Natural killer cell (primary cell): ENCODE measurements around the gene BICD1. TPM values are rescaled to one million over a fixed set of nuclear protein-coding genes. Genes with fewer than 3 reads are reported as not detected.

Source experiments
- ATAC-seq, 3 donors: fragments of 150-1000 bp in 2 of 3; fragments of 200-7000 bp in 1 of 3; cut with Tn5 transposase; 1 replicate in 1 of 3; 2 replicates in 2 of 3; pipeline ENCODE4 v1.10.0; 2021; ENCODE audit warnings: mild to moderate bottlenecking in 2 of 3, moderate library complexity in 2 of 3
- DNase-seq, 2 donors: peaks; one replicate each; pipeline versions ENCODE4 v3.0.0 to v3.0.0-alpha.2; 2013 to 2021; ENCODE audit warnings: mixed read lengths in 1 of 2
- H3K27ac ChIP-seq: one replicate; pipeline ENCODE4 v1.5.1; 2013; ENCODE audit warnings: mild to moderate bottlenecking, low read length
- H3K27me3 ChIP-seq: one replicate; pipeline ENCODE4 v1.6.1; 2013; ENCODE audit warnings: low read length; ENCODE audit not compliant: control insufficient read depth, insufficient read depth
- H3K36me3 ChIP-seq: one replicate; pipeline ENCODE4 v1.6.1; 2013; ENCODE audit warnings: low read length; ENCODE audit not compliant: control insufficient read depth, insufficient read depth
- H3K4me1 ChIP-seq: one replicate; pipeline ENCODE4 v1.6.1; 2013; ENCODE audit warnings: low read length; ENCODE audit not compliant: control insufficient read depth, insufficient read depth
- H3K4me3 ChIP-seq: one replicate; pipeline ENCODE4 v1.5.1; 2013; ENCODE audit warnings: low read length
- H3K9me3 ChIP-seq: one replicate; pipeline ENCODE4 v1.6.1; 2013; ENCODE audit warnings: low read length; ENCODE audit not compliant: control insufficient read depth, insufficient read depth
- H3K27ac Mint-ChIP-seq, 2 donors: one replicate each; pipeline ENCODE4 v1.8.0; 2022; ENCODE audit warnings: mild to moderate bottlenecking in 2 of 2, mixed read lengths in 2 of 2, moderate library complexity in 1 of 2
- H3K27me3 Mint-ChIP-seq, 2 donors: one replicate each; pipeline ENCODE4 v1.8.0; 2022; ENCODE audit warnings: low read depth in 2 of 2, mixed read lengths in 2 of 2
- H3K36me3 Mint-ChIP-seq: one replicate; pipeline ENCODE4 v1.8.0; 2022; ENCODE audit warnings: mixed read lengths
- H3K4me1 Mint-ChIP-seq, 2 donors: one replicate each; pipeline ENCODE4 v1.8.0; 2022; ENCODE audit warnings: mixed read lengths in 2 of 2
- H3K4me3 Mint-ChIP-seq: one replicate; pipeline ENCODE4 v1.8.0; 2022; ENCODE audit warnings: mild to moderate bottlenecking, moderate library complexity, mixed read lengths
- H3K9me3 Mint-ChIP-seq, 2 donors: one replicate each; pipeline ENCODE4 v1.8.0; 2022; ENCODE audit warnings: mixed read lengths in 2 of 2
- CTCF ChIP-seq: fragments of 200-600 bp; IDR thresholded peaks from one replicate; pipeline ENCODE4 v1.8.0; 2022; ENCODE audit warnings: antibody characterized with exemption
- WGBS: methylation state at CpG from one replicate; pipeline ENCODE4 v1.1.7; 2013; ENCODE audit warnings: missing lambda C conversion rate; ENCODE audit not compliant: insufficient coverage; 5-methylcytosine and 5-hydroxymethylcytosine counted together
- intact Hi-C: fragments of 100-400 bp; cut with micrococcal nuclease; formaldehyde crosslinking; loops from one replicate; pipeline ENCODE4 v1.14.2; 2022
- total RNA-seq, 4 donors: library from RNA; stranded (reverse); fragments of 120-200 nt in 1 of 4; gene quantifications; one replicate each; pipeline versions ENCODE4 v1.2.3 to v1.2.4, GENCODE V29; 2013 to 2022

The BICD1 gene
- total RNA-seq, 3 donors from 2014 or later (not counting 1 experiment from before 2014, with no cell fraction given), result 10.0 to 16.0 (median 15.5) TPM

GRCh38 chr12:32402170-32402569 is 295.5 kb downstream of the BICD1 start:
- Histone ChIP-seq H3K27me3 (peaks cover 9% of the 10 kb centered on the region), H3K36me3 (no peaks in the 10 kb centered on the region)

GRCh38 chr12:32402946-32403345 is 296.3 kb downstream of the BICD1 start:
- H3K9me3 ChIP-seq, result no peaks in the 10 kb centered on the region
- H3K27me3 ChIP-seq, result peaks cover 9% of the 10 kb centered on the region
- no peaks in the 10 kb centered on the region for H3K36me3 ChIP-seq
- Mint-ChIP-seq H3K27ac (no peak overlapping the region), H3K36me3 (no peaks in the 10 kb centered on the region), H3K4me3 (no peak overlapping the region), H3K9me3 (no peaks in the 10 kb centered on the region), H3K4me1 (peaks cover 8 to 9% of the 10 kb centered on the region in 2 donors), H3K27me3 (peaks cover 8 to 19% of the 10 kb centered on the region in 2 donors)
- TF ChIP-seq CTCF, result no peak
- H3K4me3 ChIP-seq, result no peak overlapping the region
- WGBS, result no CpG with 5 or more reads among the region's 1 CpG
- intact Hi-C loops, result no loop called here
- DNase-seq (no peak), ATAC-seq (no peak)
- peaks cover 10% of the 10 kb centered on the region for H3K4me1 ChIP-seq
- no peak overlapping the region for H3K27ac ChIP-seq

More at GRCh38 chr12:32402170-32402569, 295.5 kb downstream of the BICD1 start:
- H3K36me3 Mint-ChIP-seq, result no peaks in the 10 kb centered on the region
- H3K4me1 ChIP-seq, result peaks cover 10% of the 10 kb centered on the region
- no peak overlapping the region for H3K27ac ChIP-seq
- no peak overlapping the region for H3K4me3 Mint-ChIP-seq
- no peak for DNase-seq
- intact Hi-C loops, result no loop called here
- 95% methylated on average over 10 of the region's 10 CpGs for WGBS
- H3K9me3 Mint-ChIP-seq, result no peaks in the 10 kb centered on the region
- no peak for ATAC-seq
- no peak overlapping the region for H3K27ac Mint-ChIP-seq
- H3K4me1 Mint-ChIP-seq, result peaks cover 8 to 9% of the 10 kb centered on the region in 2 donors
- TF ChIP-seq CTCF, result no peak
- no peak overlapping the region for H3K4me3 ChIP-seq
- H3K27me3 Mint-ChIP-seq, result peaks cover 10 to 26% of the 10 kb centered on the region in 2 donors
- H3K9me3 ChIP-seq, result no peaks in the 10 kb centered on the region

- no peaks in the 10 kb centered on the region for H3K9me3 Mint-ChIP-seq
- intact Hi-C loops, result no loop called here
- H3K27me3 Mint-ChIP-seq, result peaks cover 3 to 12% of the 10 kb centered on the region in 2 donors
- H3K4me3 Mint-ChIP-seq, result no peak overlapping the region
- H3K27me3 ChIP-seq, result no peaks in the 10 kb centered on the region
- WGBS, result 94% methylated on average over 3 of the region's 3 CpGs
- TF ChIP-seq CTCF, result no peak
- H3K4me3 ChIP-seq, result no peak overlapping the region
- no peaks in the 10 kb centered on the region for H3K4me1 ChIP-seq
- H3K27ac ChIP-seq, result no peak overlapping the region
- H3K36me3 Mint-ChIP-seq, result no peaks in the 10 kb centered on the region
- no peaks in the 10 kb centered on the region for H3K9me3 ChIP-seq
- no peak for ATAC-seq
- no peak overlapping the region for H3K27ac Mint-ChIP-seq
- no peaks in the 10 kb centered on the region for H3K36me3 ChIP-seq
- H3K4me1 Mint-ChIP-seq, result no peaks in the 10 kb centered on the region
- no peak for DNase-seq
Measured at GRCh38 chr12:32407795-32408194, 301.1 kb downstream of the BICD1 start.

GRCh38 chr12:32413412-32413811 is 306.8 kb downstream of the BICD1 start:
- no peak for DNase-seq
- no peaks in the 10 kb centered on the region for H3K9me3 ChIP-seq
- Mint-ChIP-seq H3K4me1 (no peaks in the 10 kb centered on the region), H3K27ac (no peak overlapping the region), H3K4me3 (no peak overlapping the region), H3K27me3 (peaks cover 0 to 14% of the 10 kb centered on the region in 2 donors), H3K36me3 (no peaks in the 10 kb centered on the region), H3K9me3 (no peaks in the 10 kb centered on the region)
- no peak overlapping the region for H3K4me3 ChIP-seq
- TF ChIP-seq CTCF, result no peak
- intact Hi-C loops, result no loop called here
- no peaks in the 10 kb centered on the region for H3K36me3 ChIP-seq
- no peak for ATAC-seq
- no peaks in the 10 kb centered on the region for H3K27me3 ChIP-seq
- 95% methylated on average over 3 of the region's 3 CpGs for WGBS
- H3K4me1 ChIP-seq, result no peaks in the 10 kb centered on the region
- no peak overlapping the region for H3K27ac ChIP-seq
